HS-27A (cell line): ENCODE results near the gene ITGAD.

Experiments
- DNase-seq: peaks from one replicate; pipeline ENCODE4 v3.0.0-alpha.2; 2012; ENCODE audit warnings: low read depth, missing footprints

Gene ITGAD

GRCh38 chr16:31475946-31476302 is 82.8 kb downstream of the ITGAD start:
- DNase-seq = no peak
